Measurements from ENCODE around the gene HAVCR2. TPM values are rescaled to one million over a fixed set of nuclear protein-coding genes. Genes with fewer than 3 reads are reported as not detected.
"Not testable (repeated sequence)": the region's sequence is repeated elsewhere in the genome, so short reads cannot be mapped to it uniquely, and the experiment has no call there.

HAVCR2 gene
- total RNA-seq, 3 donors from 2014 or later, result 2.1 to 5.1 (median 5.1) TPM

DNA sequence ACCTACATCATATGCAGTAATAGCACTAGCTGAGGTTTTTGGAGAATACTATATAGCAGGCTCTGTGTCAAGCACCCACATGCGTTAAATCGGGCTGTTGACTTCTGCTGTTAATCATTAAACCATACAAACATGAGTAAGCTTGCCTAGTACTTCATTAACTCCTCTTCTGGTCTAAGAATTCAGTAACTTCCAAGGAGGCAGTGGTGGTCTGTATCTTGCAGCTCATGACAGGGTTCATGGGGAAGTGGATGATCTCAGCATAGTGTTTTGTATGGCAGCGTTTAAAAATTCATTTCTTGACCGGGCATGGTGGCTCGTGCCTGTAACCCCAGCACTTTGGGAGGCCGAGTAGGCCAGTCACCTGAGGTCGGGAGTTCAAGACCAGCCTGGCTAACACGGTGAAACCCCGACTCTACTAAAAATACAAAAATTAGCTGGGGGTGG lies 49.7 kb downstream of the HAVCR2 start, which contains the start of gene HAVCR1:
HAVCR1 (minus strand) TSS at position 24 of the 447 bp plus-strand sequence. CDS start 1,173 bp downstream, outside the sequence.
- TF ChIP-seq, protein P1, sequence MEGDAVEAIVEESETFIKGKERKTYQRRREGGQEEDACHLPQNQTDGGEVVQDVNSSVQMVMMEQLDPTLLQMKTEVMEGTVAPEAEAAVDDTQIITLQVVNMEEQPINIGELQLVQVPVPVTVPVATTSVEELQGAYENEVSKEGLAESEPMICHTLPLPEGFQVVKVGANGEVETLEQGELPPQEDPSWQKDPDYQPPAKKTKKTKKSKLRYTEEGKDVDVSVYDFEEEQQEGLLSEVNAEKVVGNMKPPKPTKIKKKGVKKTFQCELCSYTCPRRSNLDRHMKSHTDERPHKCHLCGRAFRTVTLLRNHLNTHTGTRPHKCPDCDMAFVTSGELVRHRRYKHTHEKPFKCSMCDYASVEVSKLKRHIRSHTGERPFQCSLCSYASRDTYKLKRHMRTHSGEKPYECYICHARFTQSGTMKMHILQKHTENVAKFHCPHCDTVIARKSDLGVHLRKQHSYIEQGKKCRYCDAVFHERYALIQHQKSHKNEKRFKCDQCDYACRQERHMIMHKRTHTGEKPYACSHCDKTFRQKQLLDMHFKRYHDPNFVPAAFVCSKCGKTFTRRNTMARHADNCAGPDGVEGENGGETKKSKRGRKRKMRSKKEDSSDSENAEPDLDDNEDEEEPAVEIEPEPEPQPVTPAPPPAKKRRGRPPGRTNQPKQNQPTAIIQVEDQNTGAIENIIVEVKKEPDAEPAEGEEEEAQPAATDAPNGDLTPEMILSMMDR (IDR thresholded peaks at IDR 0.05), result no peak
- DNase-seq (peak in 2 of 3 donors; percentile 31), ATAC-seq (peak; percentile 92)

GRCh38 chr5:157057459-157058370 lies 51.1 kb downstream of the HAVCR2 start:
- Histone ChIP-seq H3K4me3 (no peak overlapping the region), H3K36me3 (ENCODE audit: low read depth) (no peaks in the 10 kb centered on the region), H3K9me3 (no peaks in the 10 kb centered on the region), H3K4me1 (ENCODE audit: low read depth) (peaks cover 23% of the 10 kb centered on the region)
- intact Hi-C loops (cut with DNase I, micrococcal nuclease), result no loop called here
- TF ChIP-seq, protein P1 (IDR thresholded peaks at IDR 0.05), result no peak
- DNase-seq (no peak), ATAC-seq (peak; percentile 54)

More for the DNA sequence above, 49.7 kb downstream of the HAVCR2 start, which contains the start of gene HAVCR1:
- no peaks in the 10 kb centered on the region for H3K9me3 ChIP-seq
- H3K4me3 ChIP-seq, result no peak within 1 kb of the TSS
- no peaks in the 10 kb centered on the region for H3K36me3 ChIP-seq (ENCODE audit: low read depth)
- peaks cover 23% of the 10 kb centered on the region for H3K4me1 ChIP-seq (ENCODE audit: low read depth)
- intact Hi-C loops (cut with DNase I, micrococcal nuclease), result no loop called here

DNA sequence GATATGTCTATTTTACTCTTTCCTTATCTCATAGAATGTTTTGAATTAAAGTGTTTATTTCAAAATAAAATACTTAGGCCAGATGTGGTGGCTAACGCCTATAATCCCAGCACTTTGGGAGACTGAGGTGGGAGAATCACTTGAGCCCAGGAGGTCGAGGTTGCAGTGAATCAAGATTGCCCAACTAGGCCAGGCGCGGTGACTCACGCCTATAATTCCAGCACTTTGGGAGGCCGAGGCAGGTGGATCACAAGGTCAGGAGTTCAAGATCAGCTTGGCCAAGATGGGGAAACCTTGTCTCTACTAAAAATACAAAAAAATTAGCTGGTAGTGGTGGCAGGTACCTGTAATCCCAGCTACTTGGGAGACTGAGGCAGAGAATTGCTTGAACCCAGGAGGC lies 52.0 kb downstream of the HAVCR2 start:
- ATAC-seq; H3K36me3 ChIP-seq (ENCODE audit: low read depth); DNase-seq; H3K9me3 ChIP-seq; H3K4me3 ChIP-seq; intact Hi-C loops (cut with DNase I, micrococcal nuclease): not testable (repeated sequence)
- peaks cover 23% of the 10 kb centered on the region for H3K4me1 ChIP-seq (ENCODE audit: low read depth)

- H3K4me1 ChIP-seq (ENCODE audit: low read depth), result peaks cover 6% of the 10 kb centered on the region
- TF ChIP-seq, protein P1 (IDR thresholded peaks at IDR 0.05), result no peak
- no peak overlapping the region for H3K4me3 ChIP-seq
- ATAC-seq (peak; percentile 57), DNase-seq (peak in 1 of 3 donors; percentile 38)
- H3K36me3 ChIP-seq (ENCODE audit: low read depth), result no peaks in the 10 kb centered on the region
- intact Hi-C loops (cut with DNase I, micrococcal nuclease), result no loop called here
- no peaks in the 10 kb centered on the region for H3K9me3 ChIP-seq
Measured at GRCh38 chr5:157051604-157052245, 57.1 kb downstream of the HAVCR2 start.

DNA sequence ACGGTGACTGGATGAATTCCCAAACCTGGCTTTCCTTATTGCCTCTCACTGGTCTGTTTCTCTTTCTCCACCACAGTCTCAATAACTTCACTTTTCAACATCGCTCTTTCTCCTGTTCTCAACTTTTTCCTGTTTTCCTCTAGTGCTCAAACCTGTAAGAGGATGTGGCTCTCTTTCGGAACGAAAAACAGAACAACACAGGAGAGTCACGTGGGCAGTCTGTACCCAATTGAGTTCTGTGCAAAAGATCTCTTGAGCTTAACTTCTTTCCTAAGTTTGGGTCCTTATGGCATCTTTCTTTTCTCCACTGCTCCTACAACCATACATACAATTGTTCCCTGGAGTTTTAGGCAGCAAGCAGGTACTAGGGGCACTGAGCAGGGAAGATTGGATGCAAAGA lies 58.8 kb downstream of the HAVCR2 start:
- peaks cover 6% of the 10 kb centered on the region for H3K4me1 ChIP-seq (ENCODE audit: low read depth)
- DNase-seq (no peak), ATAC-seq (no peak)
- H3K36me3 ChIP-seq (ENCODE audit: low read depth), result no peaks in the 10 kb centered on the region
- H3K9me3 ChIP-seq, result no peaks in the 10 kb centered on the region
- TF ChIP-seq, protein P1 (IDR thresholded peaks at IDR 0.05), result no peak
- intact Hi-C loops (cut with DNase I, micrococcal nuclease), result no loop called here
- no peak overlapping the region for H3K4me3 ChIP-seq

DNA sequence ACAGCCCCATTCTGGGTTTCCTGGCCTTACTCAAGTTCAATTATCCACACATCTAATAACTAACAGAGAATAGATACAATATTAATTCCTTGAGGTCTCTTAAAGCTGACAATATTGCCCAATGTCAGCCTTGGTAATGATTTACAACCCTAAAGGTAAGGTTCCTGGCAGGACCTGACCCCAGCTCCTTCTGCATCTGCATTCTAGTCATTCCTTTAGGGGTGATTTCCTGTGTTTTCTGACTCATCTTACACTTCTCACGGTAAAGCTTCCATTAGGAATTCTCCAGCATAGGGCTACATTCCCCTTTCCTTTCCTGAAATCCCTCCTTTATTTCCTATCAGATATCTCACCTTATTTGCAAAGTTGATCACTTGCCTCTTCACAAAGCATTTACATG lies 59.2 kb downstream of the HAVCR2 start:
- no peak for ATAC-seq
- TF ChIP-seq, protein P1 (IDR thresholded peaks at IDR 0.05), result no peak
- no peaks in the 10 kb centered on the region for H3K9me3 ChIP-seq
- H3K36me3 ChIP-seq (ENCODE audit: low read depth), result no peaks in the 10 kb centered on the region
- intact Hi-C loops (cut with DNase I, micrococcal nuclease), result no loop called here
- DNase-seq, result no peak
- H3K4me3 ChIP-seq, result no peak overlapping the region
- H3K4me1 ChIP-seq (ENCODE audit: low read depth), result peaks cover 6% of the 10 kb centered on the region
